HG02870 (cell line): ENCODE results near the gene NACC2.
"Not testable (repeated sequence)": the region's sequence is repeated elsewhere in the genome, so short reads cannot be mapped to it uniquely, and the experiment has no call there.

ENCODE experiments used
- ATAC-seq: cut with Tn5 transposase; IDR thresholded peaks from one replicate; pipeline ENCODE4 v1.9.1; 2021; ENCODE audit warnings: mild to moderate bottlenecking, moderate library complexity; ENCODE audit not compliant: unreplicated experiment

The NACC2 gene

GRCh38 chr9:136028760-136029470, 66.2 kb downstream of the NACC2 start:
- ATAC-seq: no peak

- not testable (repeated sequence) for ATAC-seq
Observed at GRCh38 chr9:136026943-136027289, 68.2 kb downstream of the NACC2 start.

GRCh38 chr9:136026266-136026942, 68.7 kb downstream of the NACC2 start:
- ATAC-seq: no peak

GRCh38 chr9:136025481-136025880, 69.6 kb downstream of the NACC2 start:
- no peak for ATAC-seq

GRCh38 chr9:136024696-136025316, 70.3 kb downstream of the NACC2 start:
- ATAC-seq: no peak

GRCh38 chr9:136024286-136024685, 70.8 kb downstream of the NACC2 start:
- no peak for ATAC-seq

GRCh38 chr9:136023410-136024225, 71.5 kb downstream of the NACC2 start:
- ATAC-seq: no peak

- ATAC-seq: no peak
Observed at GRCh38 chr9:136022731-136023409, 72.2 kb downstream of the NACC2 start.

GRCh38 chr9:136021872-136022681, 73.0 kb downstream of the NACC2 start:
- no peak for ATAC-seq

- no peak for ATAC-seq
Observed at GRCh38 chr9:136021171-136021871, 73.8 kb downstream of the NACC2 start.

- ATAC-seq: no peak
Observed at GRCh38 chr9:136020671-136021070, 74.4 kb downstream of the NACC2 start.

GRCh38 chr9:136020206-136020605, 74.9 kb downstream of the NACC2 start:
- ATAC-seq: no peak

GRCh38 chr9:136019681-136020060, 75.4 kb downstream of the NACC2 start:
- no peak for ATAC-seq

- no peak for ATAC-seq
Observed at GRCh38 chr9:136019041-136019680, 75.9 kb downstream of the NACC2 start.

- no peak for ATAC-seq
Observed at GRCh38 chr9:136018257-136019031, 76.6 kb downstream of the NACC2 start.

GRCh38 chr9:136017289-136018190, 77.5 kb downstream of the NACC2 start:
- ATAC-seq: no peak
